Tibial artery (tissue), 4 donors: Measurements from ENCODE around the gene PNMT.

Experiments used
- DNase-seq, 2 donors: peaks; one replicate each; pipeline ENCODE4 v3.0.0-alpha.2; 2019
- H3K27ac ChIP-seq, 2 donors: fragments of 200-600 bp; sonication (generic) in 1 of 2; 1 replicate in 1 of 2; 2 replicates in 1 of 2; pipeline ENCODE4 v1.5.1; 2018 to 2019; ENCODE audit warnings: mild to moderate bottlenecking in 1 of 2
- H3K27me3 ChIP-seq, 2 donors: fragments of 200-600 bp; sonication (generic) in 1 of 2; one replicate each; pipeline versions ENCODE4 v1.5.1 to v1.6.0; 2016 to 2019
- H3K36me3 ChIP-seq, 3 donors: fragments of 200-600 bp; sonication (generic) in 2 of 3; one replicate each; pipeline ENCODE4 v1.5.1; 2016 to 2019; ENCODE audit warnings: mild to moderate bottlenecking in 2 of 3
- H3K4me1 ChIP-seq, 4 donors: fragments of 200-600 bp; sonication (generic) in 2 of 4; 1 replicate in 3 of 4; 2 replicates in 1 of 4; pipeline ENCODE4 v1.5.1; 2016 to 2019
- H3K4me3 ChIP-seq, 2 donors: fragments of 200-600 bp; sonication (generic) in 1 of 2; 1 replicate in 1 of 2; 2 replicates in 1 of 2; pipeline ENCODE4 v1.5.1; 2018 to 2019; ENCODE audit warnings: mild to moderate bottlenecking in 2 of 2
- H3K9me3 ChIP-seq, 3 donors: fragments of 200-600 bp; sonication (generic) in 1 of 3; one replicate each; pipeline ENCODE4 v1.5.1; 2016 to 2019
- intact Hi-C: fragments of 100-400 bp; cut with DNase I; formaldehyde crosslinking; loops from one replicate; pipeline ENCODE4 v1.15.0; 2023; ENCODE audit warnings: low total_unique reads
- TF ChIP-seq, protein P1 (sequence below), 2 experiments: fragments of 200-600 bp in 1 of 2; fragments of 450-650 bp in 1 of 2; IDR thresholded peaks; one replicate each; pipeline ENCODE4 v1.5.1; 2017 to 2019; ENCODE audit warnings: antibody characterized with exemption in 2 of 2, mild to moderate bottlenecking in 1 of 2, moderate library complexity in 1 of 2

Gene PNMT

GRCh38 chr17:39716073-39716818 lies 48.0 kb downstream of the PNMT start:
- TF ChIP-seq, protein P1, sequence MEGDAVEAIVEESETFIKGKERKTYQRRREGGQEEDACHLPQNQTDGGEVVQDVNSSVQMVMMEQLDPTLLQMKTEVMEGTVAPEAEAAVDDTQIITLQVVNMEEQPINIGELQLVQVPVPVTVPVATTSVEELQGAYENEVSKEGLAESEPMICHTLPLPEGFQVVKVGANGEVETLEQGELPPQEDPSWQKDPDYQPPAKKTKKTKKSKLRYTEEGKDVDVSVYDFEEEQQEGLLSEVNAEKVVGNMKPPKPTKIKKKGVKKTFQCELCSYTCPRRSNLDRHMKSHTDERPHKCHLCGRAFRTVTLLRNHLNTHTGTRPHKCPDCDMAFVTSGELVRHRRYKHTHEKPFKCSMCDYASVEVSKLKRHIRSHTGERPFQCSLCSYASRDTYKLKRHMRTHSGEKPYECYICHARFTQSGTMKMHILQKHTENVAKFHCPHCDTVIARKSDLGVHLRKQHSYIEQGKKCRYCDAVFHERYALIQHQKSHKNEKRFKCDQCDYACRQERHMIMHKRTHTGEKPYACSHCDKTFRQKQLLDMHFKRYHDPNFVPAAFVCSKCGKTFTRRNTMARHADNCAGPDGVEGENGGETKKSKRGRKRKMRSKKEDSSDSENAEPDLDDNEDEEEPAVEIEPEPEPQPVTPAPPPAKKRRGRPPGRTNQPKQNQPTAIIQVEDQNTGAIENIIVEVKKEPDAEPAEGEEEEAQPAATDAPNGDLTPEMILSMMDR (IDR thresholded peaks at IDR 0.05): no peak
- intact Hi-C loops: no loop called here
- H3K4me1 ChIP-seq: peaks cover 0 to 15% (median 0%) of the 10 kb centered on the region in 4 donors
- peaks cover 67 to 97% (median 70%) of the 10 kb centered on the region in 3 donors for H3K36me3 ChIP-seq
- H3K27me3 ChIP-seq: no peaks in the 10 kb centered on the region
- no peak overlapping the region for H3K27ac ChIP-seq
- no peak overlapping the region for H3K4me3 ChIP-seq
- no peak for DNase-seq
- H3K9me3 ChIP-seq: no peaks in the 10 kb centered on the region

DNA sequence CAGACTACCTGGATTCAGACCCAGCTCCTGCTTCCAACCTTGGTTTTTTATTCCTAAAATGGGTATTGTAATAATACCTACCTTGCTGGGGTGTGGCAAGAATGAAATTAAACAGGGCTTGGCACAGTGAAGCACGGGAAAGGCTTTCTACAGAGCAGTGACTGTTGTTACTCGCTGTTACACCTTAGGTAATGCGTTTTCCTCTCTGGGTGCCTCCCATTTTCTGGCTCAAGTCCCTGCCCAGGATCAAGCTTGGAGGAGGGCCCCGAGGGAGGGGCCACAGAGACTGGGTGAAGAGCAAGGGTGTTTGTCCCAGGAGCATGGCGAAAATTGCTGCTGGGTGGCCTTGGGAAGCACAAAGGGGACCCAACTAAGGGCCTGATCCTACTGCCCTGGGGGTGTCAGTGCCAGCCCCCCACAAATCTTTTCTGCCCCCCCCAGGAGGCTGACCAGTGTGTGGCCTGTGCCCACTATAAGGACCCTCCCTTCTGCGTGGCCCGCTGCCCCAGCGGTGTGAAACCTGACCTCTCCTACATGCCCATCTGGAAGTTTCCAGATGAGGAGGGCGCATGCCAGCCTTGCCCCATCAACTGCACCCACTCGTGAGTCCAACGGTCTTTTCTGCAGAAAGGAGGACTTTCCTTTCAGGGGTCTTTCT lies 48.8 kb downstream of the PNMT start:
- Histone ChIP-seq H3K9me3 (no peaks in the 10 kb centered on the region), H3K4me1 (peaks cover 0 to 15% (median 0%) of the 10 kb centered on the region in 4 donors), H3K27me3 (no peaks in the 10 kb centered on the region), H3K27ac (no peak overlapping the region), H3K36me3 (peaks cover 62 to 97% (median 70%) of the 10 kb centered on the region in 3 donors), H3K4me3 (no peak overlapping the region)
- intact Hi-C loops: no loop called here
- TF ChIP-seq, protein P1 (IDR thresholded peaks at IDR 0.05): no peak
- DNase-seq: no peak

GRCh38 chr17:39717660-39718059 lies 49.4 kb downstream of the PNMT start:
- peaks cover 61 to 97% (median 70%) of the 10 kb centered on the region in 3 donors for H3K36me3 ChIP-seq
- intact Hi-C loops: no loop called here

DNA sequence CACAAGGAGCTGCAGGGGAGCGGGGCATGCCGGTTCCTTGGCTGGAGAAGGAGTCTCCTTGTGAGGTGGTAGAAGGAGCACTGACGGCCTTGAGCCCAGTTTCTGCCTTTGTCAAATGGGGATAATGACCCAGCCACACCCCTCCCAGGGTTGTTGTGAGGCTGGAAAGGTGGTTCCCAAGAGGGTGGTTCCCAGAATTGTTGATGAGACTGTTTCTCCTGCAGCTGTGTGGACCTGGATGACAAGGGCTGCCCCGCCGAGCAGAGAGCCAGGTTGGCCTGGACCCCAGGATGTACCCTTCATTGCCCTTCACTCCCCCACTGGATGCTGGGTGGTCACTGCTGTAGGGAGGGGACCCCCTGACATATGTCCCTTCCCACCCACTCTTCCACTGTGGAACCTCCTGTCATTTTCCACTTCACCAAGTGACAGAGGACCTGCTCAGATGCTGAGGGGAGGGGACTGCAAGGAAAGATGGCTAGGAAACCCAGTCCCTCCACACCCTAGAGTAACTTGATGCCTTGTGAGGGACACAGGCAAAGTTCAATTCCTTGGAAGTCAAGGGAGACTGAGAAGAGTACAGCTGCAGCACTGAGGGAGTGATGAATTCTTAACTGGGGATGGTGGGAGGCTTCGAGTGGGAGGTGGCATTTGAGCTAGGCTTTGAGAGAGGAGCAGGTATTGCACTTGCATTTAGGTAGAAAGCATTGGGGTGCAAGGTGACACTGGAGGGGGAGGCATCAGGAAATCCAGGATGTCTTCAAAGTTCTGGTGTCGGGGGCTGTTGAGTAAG lies 51.5 kb downstream of the PNMT start:
- no peak for DNase-seq
- Histone ChIP-seq H3K36me3 (peaks cover 70 to 97% (median 74%) of the 10 kb centered on the region in 3 donors), H3K27me3 (no peaks in the 10 kb centered on the region), H3K9me3 (no peaks in the 10 kb centered on the region), H3K27ac (no peak overlapping the region), H3K4me1 (peaks cover 0 to 15% (median 0%) of the 10 kb centered on the region in 4 donors), H3K4me3 (no peak overlapping the region)
- intact Hi-C loops: no loop called here
- TF ChIP-seq, protein P1 (IDR thresholded peaks at IDR 0.05): no peak

More at GRCh38 chr17:39717660-39718059, 49.4 kb downstream of the PNMT start:
- no peak for DNase-seq
- Histone ChIP-seq H3K4me1 (peaks cover 0 to 15% (median 0%) of the 10 kb centered on the region in 4 donors), H3K9me3 (no peaks in the 10 kb centered on the region), H3K27ac (no peak overlapping the region), H3K27me3 (no peaks in the 10 kb centered on the region), H3K4me3 (no peak overlapping the region)
- TF ChIP-seq, protein P1 (IDR thresholded peaks at IDR 0.05): no peak
